ENCODE data around the gene SUPT6H. TPM values are rescaled to one million over a fixed set of nuclear protein-coding genes. Genes with fewer than 3 reads are reported as not detected.
A peak's percentile ranks its signal among the peaks of the same experiment; 100 is the strongest.

SUPT6H gene
- total RNA-seq, 2 experiments from 2014 or later, result 60.7 to 65.8 TPM

GRCh38 chr17:28744972-28745785 lies 83.2 kb downstream of the SUPT6H start:
- DNase-seq, result peak; percentile 50
- Mint-ChIP-seq H3K36me3 (ENCODE audit: low read depth) (peaks cover 38% of the 10 kb centered on the region), H3K4me1 (peaks cover 36% of the 10 kb centered on the region), H3K9me3 (peaks cover 3% of the 10 kb centered on the region), H3K27me3 (no peaks in the 10 kb centered on the region), H3K4me3 (peak overlapping the region; percentile 82), H3K27ac (peak overlapping the region; percentile 82)
- POLR2A ChIA-PET, result interaction anchor here (0.8 to 16.8 kb wide), 8 partner anchors 10 to 204 kb away, joined by 3 to 426 read pairs (median 4); partner anchors contain the start of genes DHRS13, NEK8, RPL23A and TLCD1
- CTCF ChIA-PET, result interaction anchor here (0.5 to 17.2 kb wide), 4 partner anchors 18 to 181 kb away, joined by 3 to 458 read pairs (median 4); partner anchors contain the start of genes NEK8, RPL23A and TLCD1

- Mint-ChIP-seq H3K4me1 (peaks cover 38% of the 10 kb centered on the region), H3K9me3 (no peaks in the 10 kb centered on the region), H3K4me3 (peak overlapping the region; percentile 82), H3K36me3 (ENCODE audit: low read depth) (peaks cover 35% of the 10 kb centered on the region), H3K27ac (peak overlapping the region; percentile 82), H3K27me3 (no peaks in the 10 kb centered on the region)
- POLR2A ChIA-PET, result interaction anchor here (0.9 to 16.8 kb wide), 7 partner anchors 10 to 147 kb away, joined by 3 to 426 read pairs (median 5); partner anchors contain the start of genes NEK8, RPL23A and TLCD1
- CTCF ChIA-PET, result interaction anchor here (0.6 to 17.2 kb wide), 3 partner anchors 19 to 1591 kb away, joined by 3 to 458 read pairs (median 5); partner anchors contain the start of genes NEK8, RPL23A and TLCD1
- DNase-seq, result no peak
Measured at GRCh38 chr17:28745786-28746411, 83.9 kb downstream of the SUPT6H start.

- Mint-ChIP-seq H3K9me3 (no peaks in the 10 kb centered on the region), H3K4me3 (peak overlapping the region; percentile 17), H3K4me1 (peaks cover 38% of the 10 kb centered on the region), H3K27ac (peak overlapping the region; percentile 58), H3K36me3 (ENCODE audit: low read depth) (peaks cover 35% of the 10 kb centered on the region), H3K27me3 (no peaks in the 10 kb centered on the region)
- ChIA-PET CTCF (interaction anchor here (0.5 to 17.2 kb wide), 3 partner anchors 20 to 178 kb away, joined by 3 to 458 read pairs (median 4); partner anchors contain the start of genes NEK8 and TLCD1), POLR2A (interaction anchor here (0.9 to 16.8 kb wide), 4 partner anchors 14 to 103 kb away, joined by 3 to 426 read pairs (median 4); partner anchors contain the start of genes NEK8, RPL23A and TLCD1)
- no peak for DNase-seq
Measured at GRCh38 chr17:28746611-28747050, 84.6 kb downstream of the SUPT6H start.

- POLR2A ChIA-PET, result interaction anchor here (0.9 to 16.8 kb wide), 4 partner anchors 14 to 103 kb away, joined by 3 to 426 read pairs (median 4); partner anchors contain the start of genes NEK8, RPL23A and TLCD1
- Mint-ChIP-seq H3K4me1 (peaks cover 38% of the 10 kb centered on the region), H3K36me3 (ENCODE audit: low read depth) (peaks cover 35% of the 10 kb centered on the region)
Measured at GRCh38 chr17:28747051-28747691, 85.2 kb downstream of the SUPT6H start.

GRCh38 chr17:28747801-28748750 lies 86.1 kb downstream of the SUPT6H start:
- peak overlapping the region; percentile 44 for H3K27ac Mint-ChIP-seq

More at GRCh38 chr17:28747051-28747691, 85.2 kb downstream of the SUPT6H start:
- CTCF ChIA-PET, result interaction anchor here (1.0 to 17.2 kb wide), 2 partner anchors 21 to 25 kb away, joined by 3 to 458 read pairs; partner anchors contain the start of genes NEK8 and TLCD1
- Mint-ChIP-seq H3K27me3 (no peaks in the 10 kb centered on the region), H3K9me3 (no peaks in the 10 kb centered on the region), H3K4me3 (no peak overlapping the region), H3K27ac (no peak overlapping the region)
- no peak for DNase-seq

GRCh38 chr17:28748852-28749515 lies 87.0 kb downstream of the SUPT6H start:
- H3K27ac Mint-ChIP-seq, result peak overlapping the region; percentile 55
- no peak for DNase-seq
- H3K36me3 Mint-ChIP-seq (ENCODE audit: low read depth), result peaks cover 35% of the 10 kb centered on the region
- no peaks in the 10 kb centered on the region for H3K27me3 Mint-ChIP-seq
- no peaks in the 10 kb centered on the region for H3K9me3 Mint-ChIP-seq
- POLR2A ChIA-PET, result interaction anchor here (1.0 to 16.8 kb wide), 3 partner anchors 11 to 203 kb away, joined by 3 to 426 read pairs (median 3); partner anchors contain the start of genes NEK8, RPL23A and TLCD1
- CTCF ChIA-PET, result interaction anchor here (0.9 to 17.2 kb wide), 6 partner anchors 14 to 203 kb away, joined by 3 to 458 read pairs (median 4); partner anchors contain the start of genes BLTP2, NEK8 and TLCD1
- no peak overlapping the region for H3K4me3 Mint-ChIP-seq
- peaks cover 38% of the 10 kb centered on the region for H3K4me1 Mint-ChIP-seq

More at GRCh38 chr17:28747801-28748750, 86.1 kb downstream of the SUPT6H start:
- CTCF ChIA-PET, result interaction anchor here (0.9 to 17.2 kb wide), 4 partner anchors 22 to 204 kb away, joined by 3 to 458 read pairs (median 4); partner anchors contain the start of genes NEK8 and TLCD1
- peaks cover 40% of the 10 kb centered on the region for H3K4me1 Mint-ChIP-seq
- no peak for DNase-seq
- peaks cover 35% of the 10 kb centered on the region for H3K36me3 Mint-ChIP-seq (ENCODE audit: low read depth)
- no peak overlapping the region for H3K4me3 Mint-ChIP-seq
- POLR2A ChIA-PET, result interaction anchor here (1.1 to 16.8 kb wide), 4 partner anchors 12 to 22 kb away, joined by 3 to 426 read pairs (median 4); partner anchors contain the start of genes NEK8, RPL23A and TLCD1
- H3K9me3 Mint-ChIP-seq, result no peaks in the 10 kb centered on the region
- H3K27me3 Mint-ChIP-seq, result no peaks in the 10 kb centered on the region

GRCh38 chr17:28749516-28750177 lies 87.6 kb downstream of the SUPT6H start:
- Mint-ChIP-seq H3K4me3 (no peak overlapping the region), H3K36me3 (ENCODE audit: low read depth) (peaks cover 34% of the 10 kb centered on the region)

GRCh38 chr17:28750178-28751047 lies 88.4 kb downstream of the SUPT6H start:
- ChIA-PET CTCF (interaction anchor here (0.5 to 17.2 kb wide), 23 partner anchors 8 to 202 kb away, joined by 3 to 458 read pairs (median 3); partner anchors contain the start of genes BLTP2, NEK8, PHF12 and PIGS), POLR2A (interaction anchor here (0.7 to 16.8 kb wide), 5 partner anchors 24 to 202 kb away, joined by 3 to 426 read pairs (median 3); partner anchors contain the start of genes FAM222B, NEK8, RPL23A and TLCD1)
- Mint-ChIP-seq H3K27me3 (no peaks in the 10 kb centered on the region), H3K4me3 (no peak overlapping the region), H3K27ac (no peak overlapping the region), H3K4me1 (peaks cover 35% of the 10 kb centered on the region), H3K9me3 (no peaks in the 10 kb centered on the region), H3K36me3 (ENCODE audit: low read depth) (peaks cover 29% of the 10 kb centered on the region)
- peak; percentile 91 for DNase-seq

More at GRCh38 chr17:28749516-28750177, 87.6 kb downstream of the SUPT6H start:
- Mint-ChIP-seq H3K9me3 (no peaks in the 10 kb centered on the region), H3K27me3 (no peaks in the 10 kb centered on the region), H3K27ac (no peak overlapping the region), H3K4me1 (peaks cover 38% of the 10 kb centered on the region)
- ChIA-PET CTCF (interaction anchor here (0.5 to 17.2 kb wide), 19 partner anchors 8 to 202 kb away, joined by 3 to 458 read pairs (median 4); partner anchors contain the start of genes BLTP2, NEK8, PIGS and TLCD1), POLR2A (interaction anchor here (0.7 to 16.8 kb wide), 5 partner anchors 23 to 202 kb away, joined by 3 to 426 read pairs (median 3); partner anchors contain the start of genes FAM222B, NEK8, RPL23A and TLCD1)
- no peak for DNase-seq

- ChIA-PET POLR2A (interaction anchor here (16.8 kb wide), 1 partner anchor 25 kb away, joined by 426 read pairs; the partner anchor contains the start of genes NEK8, RPL23A and TLCD1), CTCF (interaction anchor here (1.0 to 17.2 kb wide), 11 partner anchors 11 to 199 kb away, joined by 3 to 458 read pairs (median 4); partner anchors contain the start of genes NEK8, PHF12, RPL23A and TLCD1)
- DNase-seq, result no peak
- Mint-ChIP-seq H3K27me3 (no peaks in the 10 kb centered on the region), H3K36me3 (ENCODE audit: low read depth) (peaks cover 32% of the 10 kb centered on the region), H3K4me3 (no peak overlapping the region), H3K27ac (no peak overlapping the region), H3K9me3 (no peaks in the 10 kb centered on the region), H3K4me1 (peaks cover 22% of the 10 kb centered on the region)
Measured at GRCh38 chr17:28751600-28752366, 89.8 kb downstream of the SUPT6H start.
